ENCODE results near the gene SMYD2.

Gene SMYD2

GRCh38 chr1:214281021-214281719, at the start of gene SMYD2:
SMYD2 (plus strand) TSS chr1:214281159; CDS start chr1:214281255, 96 bp downstream.
- peak; percentile 20 to 41 for DNase-seq (ENCODE audit: low read depth in 2 of 2)

- no peak for DNase-seq (ENCODE audit: low read depth in 2 of 2)
Measured at GRCh38 chr1:214233856-214234634, 46.9 kb upstream of the SMYD2 start.

- DNase-seq (ENCODE audit: low read depth in 2 of 2) = no peak
Measured at GRCh38 chr1:214234635-214235025, 46.3 kb upstream of the SMYD2 start.

GRCh38 chr1:214236477-214236876, 44.5 kb upstream of the SMYD2 start:
- no peak for DNase-seq (ENCODE audit: low read depth in 2 of 2)

GRCh38 chr1:214241060-214241459, 39.9 kb upstream of the SMYD2 start:
- no peak for DNase-seq (ENCODE audit: low read depth in 2 of 2)

- DNase-seq (ENCODE audit: low read depth in 2 of 2) = no peak
Measured at GRCh38 chr1:214244252-214244651, 36.7 kb upstream of the SMYD2 start.

- DNase-seq (ENCODE audit: low read depth in 2 of 2) = no peak
Measured at GRCh38 chr1:214244841-214245240, 36.1 kb upstream of the SMYD2 start.

GRCh38 chr1:214247501-214248041, 33.4 kb upstream of the SMYD2 start:
- DNase-seq (ENCODE audit: low read depth in 2 of 2) = no peak

GRCh38 chr1:214248311-214249085, 32.5 kb upstream of the SMYD2 start:
- DNase-seq (ENCODE audit: low read depth in 2 of 2) = no peak

- DNase-seq (ENCODE audit: low read depth in 2 of 2) = no peak
Measured at GRCh38 chr1:214249651-214250050, 31.3 kb upstream of the SMYD2 start.

- no peak for DNase-seq (ENCODE audit: low read depth in 2 of 2)
Measured at GRCh38 chr1:214251354-214251753, 29.6 kb upstream of the SMYD2 start.

GRCh38 chr1:214255509-214255908, 25.4 kb upstream of the SMYD2 start:
- no peak for DNase-seq (ENCODE audit: low read depth in 2 of 2)

- no peak for DNase-seq (ENCODE audit: low read depth in 2 of 2)
Measured at GRCh38 chr1:214259353-214259977, 21.5 kb upstream of the SMYD2 start.

GRCh38 chr1:214260561-214261205, 20.3 kb upstream of the SMYD2 start:
- no peak for DNase-seq (ENCODE audit: low read depth in 2 of 2)

- DNase-seq (ENCODE audit: low read depth in 2 of 2) = peak; percentile 65 to 67
Measured at GRCh38 chr1:214261206-214262123, 19.5 kb upstream of the SMYD2 start.

- DNase-seq (ENCODE audit: low read depth in 2 of 2) = no peak
Measured at GRCh38 chr1:214264196-214264595, 16.8 kb upstream of the SMYD2 start.

- DNase-seq (ENCODE audit: low read depth in 2 of 2) = no peak
Measured at GRCh38 chr1:214264976-214265375, 16.0 kb upstream of the SMYD2 start.

- no peak for DNase-seq (ENCODE audit: low read depth in 2 of 2)
Measured at GRCh38 chr1:214270097-214270650, 10.8 kb upstream of the SMYD2 start.

- no peak for DNase-seq (ENCODE audit: low read depth in 2 of 2)
Measured at GRCh38 chr1:214271174-214271858, 9.6 kb upstream of the SMYD2 start.

Data from stimulated activated CD8-positive, alpha-beta memory T cell treated with anti-CD3 and anti-CD28 coated beads, Interleukin-2, amount 100 ng/mL, for 1 hour (primary cell).